ENCODE measurements around the gene CCR7. TPM values are rescaled to one million over a fixed set of nuclear protein-coding genes. Genes with fewer than 3 reads are reported as not detected.

CCR7 gene
- total and polyA plus RNA-seq, 7 experiments from 2014 or later, result 153 to 2,301 (median 633) TPM

DNA sequence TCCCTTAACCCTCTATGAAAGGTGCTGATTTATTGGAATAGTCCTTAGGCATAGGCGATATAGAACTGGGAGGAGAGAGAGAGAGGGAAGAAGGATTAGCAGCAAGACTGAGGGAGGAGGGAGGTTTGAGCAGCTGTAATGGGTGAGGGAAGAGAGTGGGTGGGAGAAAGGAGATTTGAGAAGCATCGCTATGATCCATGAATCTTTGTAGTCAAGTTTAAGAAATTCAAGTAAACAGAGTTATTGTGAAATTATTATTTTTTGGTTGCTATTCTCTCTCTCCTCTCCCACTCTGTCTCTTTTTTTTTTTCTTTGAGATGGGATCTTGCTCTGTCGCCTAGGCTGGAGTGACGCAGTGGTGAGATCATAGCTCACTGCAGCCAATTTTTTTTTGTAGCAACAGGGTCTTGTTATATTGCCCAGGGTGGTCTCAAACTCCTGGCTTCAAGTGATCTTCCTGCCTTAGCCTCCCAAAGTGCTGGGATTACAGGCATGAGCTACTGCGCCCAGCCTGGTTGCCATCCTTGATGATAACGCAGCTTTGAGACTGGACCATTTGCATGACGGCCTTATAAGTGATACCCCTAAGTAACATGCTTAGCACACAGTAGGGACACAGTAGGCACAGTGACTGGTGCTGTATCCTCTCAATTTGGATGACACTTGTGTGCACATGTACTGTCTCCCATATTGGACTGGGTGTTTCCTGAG, 42.9 kb downstream of the CCR7 start:
- Histone ChIP-seq H3K36me3 (ENCODE audit: control insufficient read depth in 2 of 3, insufficient read depth in 3 of 3, low read length in 3 of 3) (no peaks in the 10 kb centered on the region), H3K4me1 (ENCODE audit: control insufficient read depth in 2 of 2, insufficient read depth in 2 of 2, low read length in 2 of 2) (peaks cover 17 to 25% of the 10 kb centered on the region in 2 donors), H3K4me3 (ENCODE audit: low read length) (no peak overlapping the region), H3K27ac (ENCODE audit: low read depth, low read length) (no peak overlapping the region), H3K27me3 (ENCODE audit: control insufficient read depth in 2 of 2, insufficient read depth in 2 of 2, low read length in 2 of 2) (no peaks in the 10 kb centered on the region), H3K9me3 (ENCODE audit: control insufficient read depth in 2 of 3, low read length in 3 of 3) (peaks cover 0 to 4% (median 0%) of the 10 kb centered on the region in 3 experiments)
- intact Hi-C loops (cut with micrococcal nuclease), result no loop called here
- DNase-seq (no peak), ATAC-seq (no peak)
- Mint-ChIP-seq H3K27me3 (peaks cover 0 to under 1% (median 0%) of the 10 kb centered on the region in 5 donors), H3K9me3 (peaks cover 5 to 36% (median 15%) of the 10 kb centered on the region in 11 donors), H3K36me3 (peaks cover 11 to 79% (median 19%) of the 10 kb centered on the region in 5 donors), H3K27ac (peak overlapping the region in 3 of 9 donors; percentile 52 to 78 (median 68)), H3K4me1 (peaks cover 10 to 81% (median 41%) of the 10 kb centered on the region in 7 donors), H3K4me3 (peak overlapping the region in 1 of 10 donors; percentile 63)
- POLR2A ChIA-PET, result interaction anchor here (1.2 kb wide), 1 partner anchor 12 kb away, joined by 3 read pairs; no protein-coding TSS in a partner anchor
- CTCF ChIA-PET, result interaction anchor here (1.0 to 1.3 kb wide), 3 partner anchors 10 to 12 kb away, joined by 3 to 4 read pairs (median 3); no protein-coding TSS in a partner anchor

DNA sequence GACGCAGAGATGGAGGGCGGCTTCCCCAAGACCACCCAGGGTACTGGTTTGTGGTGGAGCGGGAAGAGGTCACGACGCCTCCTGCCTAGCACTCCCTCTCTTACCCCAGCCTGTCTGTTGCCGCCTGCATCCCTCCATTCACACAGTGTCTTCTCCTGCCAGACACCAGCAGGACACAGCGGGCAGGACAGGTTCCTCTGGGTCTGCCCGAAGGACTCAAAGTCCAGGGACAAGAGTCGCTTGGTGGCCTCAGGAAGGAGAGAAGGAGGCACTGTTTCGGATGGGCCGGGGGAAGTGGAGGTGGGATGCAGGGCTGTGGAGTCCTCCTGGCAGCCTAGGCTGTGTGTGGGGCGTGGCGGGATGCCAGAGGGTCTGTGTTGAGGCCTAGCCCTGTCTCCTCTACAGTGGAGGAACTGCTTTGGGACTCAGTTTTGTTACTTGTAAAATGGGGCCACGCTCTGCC, 44.2 kb downstream of the CCR7 start:
- ATAC-seq (no peak), DNase-seq (no peak)
- Histone ChIP-seq H3K27me3 (ENCODE audit: control insufficient read depth in 2 of 2, insufficient read depth in 2 of 2, low read length in 2 of 2) (no peaks in the 10 kb centered on the region), H3K9me3 (ENCODE audit: control insufficient read depth in 2 of 3, low read length in 3 of 3) (peaks cover 0 to 4% (median 0%) of the 10 kb centered on the region in 3 experiments), H3K4me3 (ENCODE audit: low read length) (no peak overlapping the region), H3K36me3 (ENCODE audit: control insufficient read depth in 2 of 3, insufficient read depth in 3 of 3, low read length in 3 of 3) (no peaks in the 10 kb centered on the region), H3K27ac (ENCODE audit: low read depth, low read length) (no peak overlapping the region), H3K4me1 (ENCODE audit: control insufficient read depth in 2 of 2, insufficient read depth in 2 of 2, low read length in 2 of 2) (peaks cover 30 to 38% of the 10 kb centered on the region in 2 donors)
- CTCF ChIA-PET, result no interaction called here
- peak overlapping the region in 1 of 10 donors; percentile 63 for H3K4me3 Mint-ChIP-seq
- peaks cover 5 to 30% (median 18%) of the 10 kb centered on the region in 11 donors for H3K9me3 Mint-ChIP-seq
- POLR2A ChIA-PET, result interaction anchor here (0.6 kb wide), 1 partner anchor 28 kb away, joined by 3 read pairs; no protein-coding TSS in a partner anchor
- H3K36me3 Mint-ChIP-seq, result peaks cover 11 to 73% (median 21%) of the 10 kb centered on the region in 5 donors
- intact Hi-C loops (cut with micrococcal nuclease), result no loop called here
- peaks cover 0 to 5% (median 0%) of the 10 kb centered on the region in 5 donors for H3K27me3 Mint-ChIP-seq
- H3K27ac Mint-ChIP-seq, result peak overlapping the region in 2 of 9 donors; percentile 72 to 78
- H3K4me1 Mint-ChIP-seq, result peaks cover 22 to 86% (median 55%) of the 10 kb centered on the region in 7 donors

DNA sequence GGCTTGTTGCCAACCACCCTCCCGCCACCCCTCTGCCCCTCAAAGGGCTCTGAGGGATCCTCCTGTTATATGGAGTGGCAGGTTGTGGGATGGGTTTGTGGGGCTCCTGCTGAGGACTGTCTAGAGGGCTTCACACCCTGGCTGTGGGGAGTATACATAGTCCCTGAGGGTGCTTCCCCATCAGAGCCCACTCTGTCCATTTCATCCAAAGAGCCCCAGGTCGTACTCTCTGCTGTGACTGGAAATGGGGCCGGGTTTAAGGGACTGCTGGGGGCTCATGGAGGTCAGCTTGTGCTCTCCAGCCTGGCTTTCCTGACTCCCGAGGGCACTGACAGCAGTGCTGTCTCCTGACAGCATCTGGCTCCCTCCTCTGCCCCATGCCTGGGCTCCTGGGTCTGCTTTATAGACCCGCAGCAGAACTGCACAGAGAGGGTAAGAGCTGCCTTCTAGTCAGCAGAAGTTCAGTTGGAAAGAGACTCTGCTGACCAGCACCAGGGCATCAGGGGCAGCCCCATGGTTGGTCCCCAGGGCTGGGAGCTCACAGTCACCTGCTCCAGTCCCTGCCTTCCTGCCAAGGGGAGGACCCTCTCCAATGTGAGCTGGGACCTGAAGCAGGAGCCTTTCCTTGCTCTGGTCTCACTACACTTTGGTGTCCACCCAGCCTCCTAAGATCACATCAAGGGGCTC, 46.0 kb downstream of the CCR7 start:
- ChIA-PET POLR2A (interaction anchor here (0.6 to 1.9 kb wide), 7 partner anchors 13 to 189 kb away, joined by 3 to 9 read pairs (median 5); no protein-coding TSS in a partner anchor), CTCF (interaction anchor here (0.7 to 1.3 kb wide), 7 partner anchors 12 to 156 kb away, joined by 3 to 6 read pairs (median 3); no protein-coding TSS in a partner anchor)
- ATAC-seq (no peak), DNase-seq (no peak)
- Histone ChIP-seq H3K9me3 (ENCODE audit: control insufficient read depth in 2 of 3, low read length in 3 of 3) (no peaks in the 10 kb centered on the region), H3K27me3 (ENCODE audit: control insufficient read depth in 2 of 2, insufficient read depth in 2 of 2, low read length in 2 of 2) (no peaks in the 10 kb centered on the region), H3K4me3 (ENCODE audit: low read length) (no peak overlapping the region), H3K4me1 (ENCODE audit: control insufficient read depth in 2 of 2, insufficient read depth in 2 of 2, low read length in 2 of 2) (peaks cover 47 to 55% of the 10 kb centered on the region in 2 donors), H3K36me3 (ENCODE audit: control insufficient read depth in 2 of 3, insufficient read depth in 3 of 3, low read length in 3 of 3) (no peaks in the 10 kb centered on the region), H3K27ac (ENCODE audit: low read depth, low read length) (no peak overlapping the region)
- peaks cover 36 to 87% (median 73%) of the 10 kb centered on the region in 7 donors for H3K4me1 Mint-ChIP-seq
- peak overlapping the region in 3 of 10 donors; percentile 25 to 87 (median 37) for H3K4me3 Mint-ChIP-seq
- intact Hi-C loops (cut with micrococcal nuclease), result loop anchor here in 1 of 2 donors (5.0 kb wide), 1 partner anchor 92 kb away; no protein-coding TSS in a partner anchor
- H3K27me3 Mint-ChIP-seq, result peaks cover 0 to 9% (median 0%) of the 10 kb centered on the region in 5 donors
- peak overlapping the region in 4 of 9 donors; percentile 18 to 87 (median 52) for H3K27ac Mint-ChIP-seq
- H3K9me3 Mint-ChIP-seq, result peaks cover 0 to 12% (median 6%) of the 10 kb centered on the region in 11 donors
- H3K36me3 Mint-ChIP-seq, result peaks cover 4 to 64% (median 10%) of the 10 kb centered on the region in 5 donors

DNA sequence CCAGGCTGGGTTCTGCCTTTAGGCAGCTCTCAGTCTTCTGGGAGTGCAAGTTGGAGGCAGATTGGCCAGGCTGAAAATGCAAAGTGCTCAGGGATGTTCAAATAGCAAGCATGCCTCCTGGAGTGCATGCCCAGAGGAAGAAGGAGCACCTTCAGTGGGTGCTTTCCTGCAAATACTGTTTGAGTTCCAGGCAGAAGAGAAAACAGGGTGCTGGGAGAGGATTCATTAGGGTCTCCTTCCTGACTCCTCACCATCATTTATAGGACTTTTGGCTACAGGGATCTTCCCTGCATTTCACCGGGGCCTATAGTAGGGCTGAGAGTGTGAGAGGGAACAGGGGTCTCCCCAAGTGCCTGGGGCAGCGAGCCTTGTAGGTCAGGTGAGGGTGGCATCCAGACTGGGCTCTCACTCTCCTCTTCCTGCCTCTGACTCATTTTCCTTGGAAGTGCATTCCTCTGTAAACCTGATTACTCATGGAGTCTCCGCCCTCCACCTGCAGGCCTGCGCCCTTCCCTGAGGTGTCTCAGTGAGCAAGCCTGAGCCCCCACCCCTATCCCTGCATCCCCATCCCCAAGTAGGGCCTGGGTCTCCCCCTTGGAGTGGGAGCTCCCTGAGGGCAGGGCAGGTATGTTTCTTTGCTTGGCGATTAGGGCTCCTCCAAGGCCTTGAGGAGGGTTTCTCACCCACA, 46.7 kb downstream of the CCR7 start:
- Histone ChIP-seq H3K4me3 (ENCODE audit: low read length) (peak overlapping the region; percentile 46), H3K4me1 (ENCODE audit: control insufficient read depth in 2 of 2, insufficient read depth in 2 of 2, low read length in 2 of 2) (peaks cover 47 to 55% of the 10 kb centered on the region in 2 donors), H3K36me3 (ENCODE audit: control insufficient read depth in 2 of 3, insufficient read depth in 3 of 3, low read length in 3 of 3) (no peaks in the 10 kb centered on the region), H3K27me3 (ENCODE audit: control insufficient read depth in 2 of 2, insufficient read depth in 2 of 2, low read length in 2 of 2) (no peaks in the 10 kb centered on the region), H3K9me3 (ENCODE audit: control insufficient read depth in 2 of 3, low read length in 3 of 3) (no peaks in the 10 kb centered on the region), H3K27ac (ENCODE audit: low read depth, low read length) (no peak overlapping the region)
- Mint-ChIP-seq H3K4me1 (peaks cover 36 to 89% (median 80%) of the 10 kb centered on the region in 7 donors), H3K4me3 (peak overlapping the region in 9 of 10 donors; percentile 14 to 87 (median 68)), H3K27ac (peak overlapping the region in 7 of 9 donors; percentile 19 to 87 (median 75)), H3K36me3 (peaks cover 4 to 64% (median 5%) of the 10 kb centered on the region in 5 donors), H3K27me3 (peaks cover 0 to 12% (median 0%) of the 10 kb centered on the region in 5 donors), H3K9me3 (peaks cover 0 to 9% (median 3%) of the 10 kb centered on the region in 11 donors)
- intact Hi-C loops (cut with micrococcal nuclease), result loop anchor here in 1 of 2 donors (5.0 kb wide), 1 partner anchor 91 kb away; no protein-coding TSS in a partner anchor
- POLR2A ChIA-PET, result interaction anchor here (0.6 to 2.1 kb wide), 10 partner anchors 13 to 300 kb away, joined by 3 to 9 read pairs (median 5); no protein-coding TSS in a partner anchor
- ATAC-seq, result no peak
- DNase-seq, result no peak
- CTCF ChIA-PET, result interaction anchor here (0.8 to 2.2 kb wide), 7 partner anchors 13 to 42 kb away, joined by 3 to 25 read pairs (median 5); no protein-coding TSS in a partner anchor

DNA sequence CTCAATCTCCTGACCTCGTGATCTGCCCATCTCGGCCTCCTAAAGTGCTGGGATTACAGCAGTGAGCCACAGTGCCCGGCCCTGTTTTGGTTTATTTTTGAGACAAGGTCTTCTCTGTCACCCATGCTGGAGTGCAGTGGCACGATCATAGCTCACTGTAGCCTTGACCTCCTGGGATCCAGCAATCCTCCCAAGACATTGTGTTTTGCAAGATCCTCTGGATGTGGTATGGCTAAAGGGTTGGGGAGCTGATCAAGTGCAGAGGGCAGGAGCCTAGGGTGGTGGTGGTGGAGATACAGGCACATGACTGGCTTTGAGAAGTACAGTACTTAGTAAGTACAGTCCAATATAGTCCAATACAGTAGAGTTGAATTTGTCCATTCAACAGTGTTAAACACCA, 47.3 kb downstream of the CCR7 start:
- Histone ChIP-seq H3K4me1 (ENCODE audit: control insufficient read depth in 2 of 2, insufficient read depth in 2 of 2, low read length in 2 of 2) (peaks cover 47 to 55% of the 10 kb centered on the region in 2 donors), H3K36me3 (ENCODE audit: control insufficient read depth in 2 of 3, insufficient read depth in 3 of 3, low read length in 3 of 3) (no peaks in the 10 kb centered on the region), H3K4me3 (ENCODE audit: low read length) (peak overlapping the region; percentile 46), H3K27ac (ENCODE audit: low read depth, low read length) (no peak overlapping the region), H3K9me3 (ENCODE audit: control insufficient read depth in 2 of 3, low read length in 3 of 3) (no peaks in the 10 kb centered on the region), H3K27me3 (ENCODE audit: control insufficient read depth in 2 of 2, insufficient read depth in 2 of 2, low read length in 2 of 2) (no peaks in the 10 kb centered on the region)
- Mint-ChIP-seq H3K36me3 (peaks cover 0 to 58% (median 0%) of the 10 kb centered on the region in 5 donors), H3K4me1 (peaks cover 35 to 85% (median 76%) of the 10 kb centered on the region in 7 donors), H3K27me3 (peaks cover 0 to 12% (median 0%) of the 10 kb centered on the region in 5 donors), H3K9me3 (peaks cover 0 to 6% (median 0%) of the 10 kb centered on the region in 11 donors), H3K27ac (peak overlapping the region in 7 of 9 donors; percentile 19 to 86 (median 75)), H3K4me3 (peak overlapping the region; percentile 14 to 87 (median 63))
- DNase-seq (no peak), ATAC-seq (no peak)
- POLR2A ChIA-PET, result interaction anchor here (0.6 to 2.1 kb wide), 17 partner anchors 12 to 299 kb away, joined by 3 to 11 read pairs (median 4); no protein-coding TSS in a partner anchor
- intact Hi-C loops (cut with micrococcal nuclease), result loop anchor here (2.0 to 5.0 kb wide), 2 partner anchors 27 to 91 kb away; no protein-coding TSS in a partner anchor
- CTCF ChIA-PET, result interaction anchor here (1.3 to 2.2 kb wide), 4 partner anchors 14 to 43 kb away, joined by 3 to 25 read pairs (median 5); no protein-coding TSS in a partner anchor
